ENCODE data around the gene IFT81.

IFT81 gene

DNA sequence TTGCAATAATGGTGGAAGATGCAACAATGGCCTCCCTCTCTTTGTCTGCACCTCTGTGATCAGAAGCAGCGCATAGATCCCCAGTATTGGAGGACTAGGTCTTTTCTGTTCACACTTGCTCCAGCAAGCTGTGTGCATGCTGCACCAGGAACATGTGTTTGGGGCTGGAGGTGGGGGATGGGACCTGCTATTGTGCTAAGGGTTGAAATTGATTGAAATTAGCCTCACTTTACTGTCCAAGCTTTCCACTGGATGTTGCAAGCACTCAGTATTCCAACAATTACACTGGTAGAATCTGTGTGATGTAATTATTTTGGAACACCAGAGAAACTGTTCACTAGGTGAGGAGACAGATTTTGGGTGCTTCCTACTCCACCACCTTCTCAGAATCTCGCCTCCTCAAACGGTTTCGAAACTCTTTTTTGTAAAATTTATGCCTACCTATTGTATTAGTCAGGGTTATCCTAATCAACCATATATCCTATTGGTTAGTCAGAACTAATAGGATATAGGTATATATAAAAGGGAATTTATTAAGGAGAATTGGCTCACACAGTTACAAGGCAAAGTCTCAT lies 35.6 kb downstream of the IFT81 start:
- no peak for DNase-seq

DNA sequence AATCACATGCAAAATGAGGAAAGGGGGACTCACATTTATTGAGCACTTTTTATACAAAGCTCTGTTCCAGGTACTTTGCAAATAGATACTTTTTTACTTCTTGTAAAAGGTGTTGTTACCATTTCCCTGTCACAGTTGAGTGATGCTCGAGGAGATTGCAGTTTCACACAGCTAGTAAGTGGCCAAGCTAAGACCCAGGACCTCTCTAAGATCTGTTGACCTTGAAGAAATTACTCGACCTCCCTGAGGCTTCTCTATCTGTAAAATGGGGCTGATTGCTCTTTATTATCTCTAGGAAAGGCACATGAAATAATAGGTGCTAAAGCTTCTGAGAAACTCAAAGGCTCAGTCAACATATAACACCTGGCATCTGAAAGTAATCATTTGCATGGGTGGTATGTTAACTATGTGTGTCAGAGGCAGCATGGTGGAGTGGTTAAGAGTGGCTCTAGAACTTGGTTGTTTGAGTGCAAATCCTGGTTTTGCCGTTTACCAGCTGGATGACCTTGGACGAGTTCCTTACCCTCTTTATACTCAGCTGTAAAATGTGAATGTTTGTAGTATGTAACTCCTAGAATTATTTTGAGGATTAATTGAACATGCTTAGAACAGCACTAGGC lies 41.5 kb downstream of the IFT81 start:
- no peak for DNase-seq

DNA sequence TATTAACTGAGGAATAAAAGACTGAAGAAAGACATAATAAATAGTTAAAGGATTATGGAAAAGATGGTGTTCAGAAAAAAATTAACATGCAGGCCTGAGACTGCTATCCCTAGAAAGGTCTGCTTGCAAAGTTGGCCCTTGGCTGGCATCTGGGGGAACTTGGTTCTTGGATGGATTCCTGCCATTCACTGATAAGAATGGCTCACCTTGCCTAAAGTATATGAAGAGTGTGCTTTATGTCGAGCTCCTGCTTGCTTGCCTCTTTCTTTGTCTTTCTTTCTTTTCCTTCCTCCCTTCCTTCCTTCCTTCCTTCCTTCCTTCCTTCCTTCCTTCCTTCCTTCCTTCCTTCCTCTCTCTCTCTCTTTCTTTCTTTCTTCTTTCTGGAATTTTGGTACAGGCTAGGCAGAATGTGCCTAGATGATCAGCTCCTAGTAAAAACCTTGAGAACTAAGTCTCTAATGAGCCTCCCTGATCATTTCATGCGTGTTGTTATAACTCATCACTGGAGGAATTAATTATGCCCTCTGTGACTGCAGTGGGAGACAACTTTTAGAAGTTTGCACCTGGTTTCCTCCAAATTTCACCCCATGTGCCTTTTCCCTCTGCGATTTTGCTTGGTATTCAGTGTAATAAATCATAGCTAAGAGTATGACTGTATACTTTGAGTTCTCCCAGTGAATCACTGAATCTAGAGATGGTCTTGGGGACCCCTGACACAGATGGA lies 44.7 kb downstream of the IFT81 start:
- DNase-seq, result no peak

DNA sequence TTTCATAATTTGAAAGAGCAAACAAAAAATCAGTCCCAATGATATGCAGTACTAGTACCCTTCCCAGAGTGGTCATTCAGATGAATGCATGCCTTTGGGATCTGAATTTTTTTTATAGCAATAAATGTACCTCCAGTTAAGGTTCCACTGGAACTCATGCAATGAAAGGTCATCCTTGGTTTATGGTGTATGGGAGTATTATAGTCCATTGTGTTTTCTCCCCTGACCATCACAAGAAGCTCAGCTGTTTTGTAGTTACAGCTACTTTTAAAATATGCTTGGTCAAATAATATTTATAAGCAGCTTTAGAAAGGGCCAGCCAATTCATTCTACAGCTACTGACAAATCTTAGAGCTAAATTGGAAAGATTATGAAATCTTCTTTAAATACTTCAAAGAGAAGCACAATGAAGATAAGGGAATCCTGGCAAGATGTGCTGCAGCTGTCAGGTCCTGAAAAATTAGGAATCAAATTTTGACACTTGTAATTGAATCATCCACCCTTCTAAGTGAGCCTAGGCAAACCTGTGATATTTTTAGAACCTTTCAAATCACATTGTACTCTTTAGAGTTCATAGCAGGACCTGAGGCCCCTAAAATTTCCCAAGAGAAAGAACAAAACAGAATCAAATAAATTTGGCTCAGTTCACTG lies 46.5 kb downstream of the IFT81 start:
- no peak for DNase-seq

DNA sequence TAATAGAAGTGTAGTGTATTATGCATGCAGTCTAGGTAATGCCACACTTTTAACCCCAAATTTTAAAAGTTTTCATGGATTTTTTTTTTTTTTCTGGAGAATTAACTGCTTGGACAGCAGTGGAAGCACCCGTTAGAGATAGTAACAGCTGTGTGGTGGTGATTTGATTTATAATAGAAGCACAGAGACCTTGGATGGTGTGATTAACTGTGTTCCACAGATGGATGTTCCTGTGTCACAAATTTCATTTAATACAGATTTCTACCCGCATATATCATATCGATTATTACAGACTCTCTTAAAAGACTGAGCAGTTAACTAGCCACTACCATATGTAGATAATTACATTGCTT lies 47.0 kb downstream of the IFT81 start:
- no peak for DNase-seq

DNA sequence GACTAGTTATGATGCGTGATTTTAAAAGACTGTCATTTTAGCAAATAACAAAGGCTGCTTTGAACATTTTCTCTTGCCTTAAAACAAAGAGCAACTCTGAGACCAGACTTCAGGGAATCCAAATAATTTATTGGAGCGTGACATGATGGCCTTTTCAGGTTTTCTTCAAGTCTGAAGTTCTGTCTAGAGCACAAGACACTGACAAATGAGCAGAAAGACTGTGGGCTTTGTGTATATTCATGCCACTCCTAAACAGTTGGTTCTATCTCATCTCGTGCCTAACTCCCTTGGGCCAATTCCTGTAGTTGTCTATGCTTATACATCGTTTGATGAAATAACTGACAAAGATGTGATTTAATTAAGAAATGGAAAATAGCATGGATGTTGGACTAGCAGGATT lies 47.5 kb downstream of the IFT81 start:
- DNase-seq, result no peak

DNA sequence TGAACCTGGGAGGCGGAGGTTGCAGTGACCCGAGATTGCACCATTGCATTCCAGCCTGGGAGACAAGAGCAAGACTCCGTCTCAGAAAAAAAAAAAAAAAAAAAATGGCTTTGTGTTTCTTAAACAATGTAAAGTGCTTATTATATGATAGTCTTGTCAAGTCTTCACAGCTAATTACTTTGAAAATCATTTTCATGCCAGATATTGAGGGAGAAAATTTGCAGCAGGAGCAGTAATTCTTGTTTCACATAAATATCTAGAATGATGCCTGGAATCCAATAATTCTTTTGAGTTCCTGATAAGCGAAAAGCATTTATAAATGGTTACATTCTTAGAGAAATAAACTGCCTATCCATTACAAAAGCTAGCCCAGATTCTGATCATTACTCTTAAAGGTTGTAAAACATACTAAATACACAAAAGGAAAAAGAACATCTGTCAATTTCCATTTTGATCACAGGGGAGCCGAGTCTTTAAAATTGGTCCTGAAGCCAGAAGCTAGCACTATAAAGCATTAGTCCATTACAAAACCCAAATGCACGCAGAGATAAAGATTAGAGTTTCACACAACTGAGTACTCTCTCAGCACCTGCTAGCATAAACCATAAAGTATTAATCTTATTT lies 50.3 kb downstream of the IFT81 start:
- DNase-seq, result no peak

DNA sequence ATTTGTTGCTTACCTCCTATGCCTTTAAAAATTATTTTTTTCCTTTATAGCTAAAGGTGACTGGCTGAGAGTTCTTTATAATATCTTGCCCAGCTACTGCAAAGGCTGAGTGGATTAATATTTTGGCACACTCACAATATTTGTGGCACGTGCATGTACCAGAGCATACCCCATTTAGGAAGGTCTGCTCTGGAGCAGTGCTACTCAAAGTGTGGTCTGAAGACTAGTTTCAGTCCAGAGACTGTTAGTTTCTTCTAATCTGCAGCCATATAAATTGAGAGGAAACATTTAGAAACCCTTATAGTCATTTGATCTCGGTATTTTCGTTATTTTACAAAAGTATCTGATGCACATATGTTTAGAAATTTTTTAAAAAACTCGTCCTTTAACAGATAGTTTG lies 51.0 kb downstream of the IFT81 start:
- DNase-seq, result no peak

DNA sequence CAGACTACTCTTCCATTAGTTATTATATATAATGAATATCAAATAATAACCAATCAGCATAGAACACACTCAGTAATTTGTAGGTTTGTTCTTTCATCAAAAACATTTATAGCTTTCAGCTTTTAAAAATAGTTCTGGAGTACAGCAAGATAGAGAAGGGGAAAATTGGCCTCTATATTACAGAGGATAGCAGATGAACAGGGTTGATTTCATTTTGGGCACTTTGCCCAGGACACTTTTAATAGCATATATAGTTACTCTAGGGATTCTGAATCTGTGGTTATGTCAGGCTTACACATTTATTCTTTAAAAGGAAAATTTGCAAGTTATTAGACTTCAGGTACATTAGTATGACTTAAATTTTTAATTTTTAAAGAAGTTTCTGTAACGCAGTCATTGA lies 52.6 kb downstream of the IFT81 start:
- DNase-seq, result no peak

DNA sequence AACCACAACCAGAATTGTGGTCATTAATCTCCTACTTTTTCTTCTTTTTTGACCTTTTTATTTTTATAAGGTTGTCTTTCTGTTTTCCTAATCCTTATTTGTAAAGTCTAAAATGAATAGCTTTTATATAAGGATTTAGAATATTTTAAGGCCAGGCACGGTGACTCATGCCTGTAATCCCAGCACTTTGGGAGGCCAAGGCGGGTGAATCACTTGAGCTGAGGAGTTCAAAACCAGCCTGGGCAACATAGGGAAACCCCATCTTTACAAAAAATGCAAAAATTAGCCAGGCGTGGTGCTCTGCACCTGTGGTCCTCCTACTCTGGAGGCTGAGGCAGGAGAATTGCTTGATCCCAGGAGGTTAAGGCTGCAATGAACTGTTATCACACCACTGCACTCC lies 55.1 kb downstream of the IFT81 start:
- no peak for DNase-seq

DNA sequence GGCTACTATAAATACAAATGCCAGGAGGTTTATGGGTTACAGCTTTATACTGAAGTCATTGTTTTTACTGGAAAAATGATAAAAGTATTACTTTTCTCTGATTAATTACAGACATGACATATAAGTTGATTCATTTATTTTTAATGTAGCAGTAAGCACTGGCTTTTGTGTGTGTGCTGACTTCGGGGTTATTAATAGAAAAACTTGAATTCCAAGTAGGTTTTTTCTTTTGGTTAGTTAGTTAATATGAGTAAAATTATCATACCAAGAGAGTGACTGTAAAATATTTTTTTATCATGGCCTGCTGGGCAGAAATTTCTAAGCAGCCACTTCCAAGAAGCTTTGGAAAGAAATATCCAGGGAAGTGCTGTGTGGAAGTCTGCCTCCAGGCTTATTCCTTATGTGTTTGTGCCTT lies 56.4 kb downstream of the IFT81 start:
- DNase-seq, result no peak

DNA sequence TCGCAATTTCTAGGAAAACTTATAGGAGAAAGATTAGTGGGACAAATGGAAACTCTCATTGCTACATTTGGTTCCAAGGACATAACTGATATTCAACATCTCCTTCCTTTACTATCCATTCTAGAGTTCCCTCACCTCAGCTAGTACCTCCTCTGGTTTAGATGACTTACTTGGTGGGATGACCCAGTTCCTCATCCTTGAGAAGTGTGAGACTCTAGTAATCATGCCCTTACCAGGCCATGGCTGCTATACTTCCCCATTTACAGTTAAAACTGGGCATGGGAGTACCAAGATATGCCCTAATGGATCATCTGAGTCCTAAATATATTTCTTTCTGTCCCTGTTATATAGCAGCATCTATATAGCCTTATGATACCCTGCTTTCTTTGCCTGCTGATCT lies 58.1 kb downstream of the IFT81 start:
- no peak for DNase-seq

DNA sequence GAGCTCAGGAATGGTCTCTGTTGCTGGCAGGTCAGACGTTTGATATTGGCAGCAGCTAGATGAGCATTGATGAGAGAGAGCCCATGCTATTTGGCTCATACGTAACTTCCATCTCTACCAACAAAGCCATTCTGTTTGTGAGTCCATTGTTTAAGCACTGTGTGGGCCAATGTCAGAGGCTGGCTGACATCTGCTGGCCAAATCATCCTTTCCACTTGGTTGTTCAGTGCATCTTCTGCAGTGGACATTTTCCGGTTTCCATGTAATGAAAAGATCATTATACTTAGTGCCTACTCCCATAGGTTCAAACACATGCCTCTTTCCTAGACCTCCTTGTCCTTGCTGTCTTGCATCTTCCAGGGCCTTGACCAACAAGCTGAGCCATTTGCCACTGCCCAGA lies 59.2 kb downstream of the IFT81 start:
- DNase-seq, result no peak

DNA sequence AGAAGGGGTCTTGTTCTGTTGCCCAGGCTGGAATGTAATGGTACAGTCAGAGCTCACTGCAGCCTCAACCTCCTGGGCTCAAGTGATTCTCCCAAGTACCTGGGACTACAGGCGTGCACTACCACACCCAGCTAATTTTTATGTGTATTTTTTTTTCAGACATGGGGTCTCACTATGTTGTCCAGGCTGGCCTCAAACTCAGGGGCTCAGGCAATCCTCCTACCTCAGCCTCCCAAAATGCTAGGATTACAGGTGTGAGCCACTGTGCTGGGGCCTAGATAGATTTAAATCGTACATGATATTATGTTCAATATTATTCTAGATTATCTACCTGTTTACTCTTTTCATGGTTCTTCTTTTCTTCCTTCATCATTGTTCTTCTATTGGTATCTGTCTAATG lies 61.5 kb downstream of the IFT81 start:
- no peak for DNase-seq

DNA sequence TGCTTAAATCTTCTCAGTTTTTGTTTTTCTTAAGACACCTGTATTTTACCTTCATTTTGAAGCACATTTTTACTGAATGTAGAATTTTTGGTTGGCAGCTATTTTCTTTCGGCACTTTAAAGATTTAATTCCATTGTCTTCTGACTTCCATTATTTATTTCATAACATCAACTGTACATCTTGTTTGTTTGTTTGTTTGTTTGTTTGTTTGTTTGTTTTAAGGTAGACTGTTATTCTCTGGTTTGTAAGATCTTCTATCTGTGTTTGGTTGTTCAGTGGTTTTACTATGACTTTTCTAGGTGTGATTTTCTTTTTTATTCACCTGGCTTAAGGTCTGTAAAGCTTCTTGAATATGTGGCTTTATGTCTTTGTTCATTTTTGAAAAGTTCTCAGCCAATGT lies 61.9 kb downstream of the IFT81 start:
- DNase-seq, result no peak

DNA sequence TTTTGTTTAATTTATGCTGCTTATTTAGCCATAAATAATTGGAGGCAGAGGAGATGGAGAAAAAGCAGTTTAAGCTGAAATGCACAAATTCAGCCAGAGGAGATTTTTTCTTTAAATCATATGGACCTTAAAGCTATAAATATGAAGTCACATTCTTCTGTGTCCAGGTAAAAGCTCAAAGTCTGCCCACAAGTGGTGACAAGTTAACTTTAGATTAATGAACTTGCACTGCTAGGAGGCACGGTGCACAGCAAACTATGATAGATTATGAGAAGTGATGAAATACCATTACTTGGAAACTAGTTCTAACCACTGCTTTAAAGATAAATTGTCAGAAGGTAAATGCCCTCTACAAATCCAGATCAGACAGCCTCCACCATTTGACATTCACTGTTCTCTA lies 69.0 kb downstream of the IFT81 start:
- no peak for DNase-seq

DNA sequence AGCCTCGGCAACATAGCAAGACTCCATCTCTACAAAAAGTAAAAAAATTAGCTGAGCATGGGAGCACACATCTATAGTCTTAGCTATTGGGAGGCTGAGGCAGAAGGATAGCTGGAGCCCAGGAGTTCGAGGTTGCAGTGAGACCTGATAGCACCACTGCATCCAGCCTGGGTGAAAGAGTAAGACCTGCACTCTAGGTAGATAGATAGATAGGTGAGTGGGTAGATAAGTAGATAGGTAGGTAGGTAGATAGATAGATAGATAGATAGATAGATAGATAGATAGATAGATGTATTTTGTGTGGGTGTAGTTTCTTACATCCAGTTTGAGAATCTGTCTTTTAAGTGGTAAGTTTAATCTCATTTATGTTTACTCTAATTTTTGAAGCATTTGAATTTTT lies 72.8 kb downstream of the IFT81 start:
- DNase-seq, result no peak

DNA sequence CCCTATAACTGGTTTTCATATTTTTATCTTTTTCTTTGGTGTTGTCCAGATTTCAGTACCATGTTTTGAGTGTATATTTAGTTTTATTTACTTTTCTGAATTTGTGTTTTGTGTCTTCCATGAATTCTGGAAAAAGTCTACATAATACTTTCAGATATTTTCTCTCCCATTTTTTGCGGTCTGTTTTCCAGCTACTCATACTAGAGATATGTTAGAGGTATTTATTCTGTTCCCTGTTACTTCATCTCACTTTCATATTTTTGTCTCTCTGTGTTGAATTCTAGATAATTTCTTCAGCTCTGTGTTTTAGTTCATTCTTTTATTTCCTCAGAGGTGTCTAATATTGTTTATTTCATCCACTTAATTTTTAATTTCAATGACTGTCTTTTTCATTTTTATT lies 74.2 kb downstream of the IFT81 start:
- no peak for DNase-seq

DNA sequence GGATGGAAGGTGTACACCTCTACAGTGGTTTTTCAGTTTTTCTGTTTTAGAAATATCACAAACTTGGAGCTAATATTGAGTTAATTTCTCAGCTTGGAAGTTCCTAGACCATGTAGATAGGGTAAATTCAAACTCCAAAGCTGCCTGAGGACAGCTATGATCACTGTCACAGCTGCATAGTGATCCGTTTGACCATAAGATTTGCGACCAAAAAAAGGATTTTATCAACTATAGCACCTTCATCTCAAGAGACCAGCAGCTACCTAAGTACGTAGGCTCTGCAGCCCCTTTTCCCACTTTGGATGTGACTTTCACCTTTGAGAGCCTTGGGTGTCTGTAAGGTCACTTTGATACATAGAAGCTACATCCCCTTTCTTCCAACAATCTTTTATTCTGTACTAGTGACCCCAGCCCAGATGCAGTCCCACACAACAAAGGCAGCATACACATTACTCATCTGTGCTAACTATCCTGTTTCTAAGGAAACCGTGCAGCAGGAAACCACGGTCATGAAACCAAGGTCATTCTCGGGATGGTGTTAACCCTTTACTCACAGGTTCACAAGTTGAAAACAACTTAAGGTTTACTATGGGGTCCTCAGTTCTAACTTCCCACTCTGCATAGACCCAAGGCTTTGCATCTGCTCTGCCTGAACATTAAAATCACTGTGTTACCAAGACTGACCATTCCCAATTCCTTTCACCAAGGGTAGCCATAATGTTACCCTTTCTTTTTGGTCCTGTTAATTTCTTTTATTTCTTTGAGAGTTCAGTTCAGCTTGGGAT lies 75.4 kb downstream of the IFT81 start:
- DNase-seq, result peak in 1 of 5 donors; percentile 27

DNA sequence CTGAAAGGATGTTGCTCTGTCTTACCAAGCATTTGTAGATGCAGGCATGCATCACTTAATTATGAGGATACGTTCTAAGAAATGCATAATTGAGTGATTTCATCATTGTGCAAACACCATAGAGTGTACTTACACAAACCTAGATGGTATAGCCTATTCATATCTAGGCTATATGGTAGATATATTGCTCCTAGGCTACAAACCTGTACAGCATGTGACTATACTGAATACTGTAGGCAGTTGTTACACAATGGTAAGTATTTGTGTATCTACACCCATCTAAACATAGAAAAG lies 75.9 kb downstream of the IFT81 start:
- no peak for DNase-seq

DNA sequence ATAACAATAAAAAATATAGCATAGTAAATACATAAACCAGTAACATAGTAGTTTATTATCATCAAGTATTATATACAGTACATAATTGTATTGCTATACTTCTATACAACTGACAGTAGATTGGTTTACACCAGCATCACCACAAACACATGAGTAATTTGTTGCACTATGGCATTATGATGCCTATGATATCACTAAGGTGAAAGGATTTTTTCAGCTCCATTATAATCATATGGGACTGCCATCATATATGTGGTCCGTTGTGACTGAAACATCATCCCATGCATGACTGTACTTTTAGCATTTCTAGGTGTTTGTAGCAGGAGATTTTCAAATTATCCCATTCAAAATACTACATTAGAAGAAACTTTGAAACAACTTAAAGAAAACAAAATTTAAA lies 77.8 kb downstream of the IFT81 start:
- no peak for DNase-seq

DNA sequence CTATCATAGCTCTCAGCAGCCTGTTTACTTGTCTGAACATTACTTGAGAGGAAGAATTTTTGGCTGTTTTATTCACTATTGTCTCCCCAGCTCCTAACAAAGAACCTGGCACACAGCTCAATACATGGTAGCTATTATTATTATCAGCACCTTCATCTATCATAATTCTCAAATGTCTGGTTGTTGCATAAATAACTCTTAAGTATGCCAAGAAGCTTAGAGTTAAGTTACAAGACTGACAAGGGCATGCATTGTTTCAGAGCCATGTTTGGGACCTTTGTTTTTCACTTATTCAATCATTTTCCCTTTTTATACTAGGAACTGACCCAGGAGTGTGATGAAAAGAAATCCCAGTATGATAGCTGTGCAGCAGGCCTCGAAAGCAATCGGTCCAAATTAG lies 79.4 kb downstream of the IFT81 start:
- no peak for DNase-seq

DNA sequence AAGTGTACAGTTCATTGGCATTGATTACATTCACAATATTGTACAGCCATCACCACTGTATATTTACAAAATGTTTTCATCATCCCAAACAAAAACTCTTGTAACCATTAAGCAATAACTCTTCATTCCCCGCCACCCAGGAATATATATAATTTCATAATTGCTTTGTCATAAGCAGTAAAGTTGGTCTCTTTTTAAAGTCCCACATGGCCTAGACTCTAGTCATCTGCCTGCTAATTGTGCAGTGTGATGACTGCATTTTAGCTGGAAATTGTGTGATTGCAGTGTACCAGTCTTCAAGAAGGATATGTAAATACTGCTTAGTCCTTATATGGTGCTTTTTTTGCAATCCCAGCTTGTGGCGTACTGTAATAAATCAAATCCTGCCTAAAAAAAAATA lies 81.8 kb downstream of the IFT81 start:
- no peak for DNase-seq
